WTC11 (cell line): ENCODE data around the gene ACACA. TPM values are rescaled to one million over a fixed set of nuclear protein-coding genes. Genes with fewer than 3 reads are reported as not detected.

Source experiments
- ATAC-seq: fragments of 200-7000 bp; cut with Tn5 transposase; 2 replicates; pipeline ENCODE4 v1.10.0; 2021; ENCODE audit warnings: mild to moderate bottlenecking, moderate library complexity
- CTCF ChIA-PET: fragments of 300-600 bp; sonication (Branson Sonifier 250); formaldehyde crosslinking; loops from one replicate; lab custom pipeline; 2021; ENCODE audit warnings: antibody characterized with exemption; lab: Charles Lee
- POLR2A ChIA-PET: fragments of 350-600 bp; sonication (Branson Sonifier 250); formaldehyde crosslinking; loops from one replicate; lab custom pipeline; 2021; ENCODE audit warnings: antibody characterized with exemption; lab: Charles Lee
- DNase-seq: peaks from one replicate; pipeline ENCODE4 v3.0.0; 2021; ENCODE audit warnings: low spot score
- H3K27ac Mint-ChIP-seq: 2 replicates; pipeline ENCODE4 v1.8.0; 2021; ENCODE audit warnings: mixed read lengths
- H3K27me3 Mint-ChIP-seq: 2 replicates; pipeline ENCODE4 v1.8.0; 2021; ENCODE audit warnings: low read depth, mild to moderate bottlenecking, moderate library complexity, mixed read lengths
- H3K36me3 Mint-ChIP-seq: 2 replicates; pipeline ENCODE4 v1.8.0; 2021; ENCODE audit warnings: mixed read lengths
- H3K4me1 Mint-ChIP-seq: 2 replicates; pipeline ENCODE4 v1.8.0; 2022; ENCODE audit warnings: mixed read lengths
- H3K4me3 Mint-ChIP-seq: 2 replicates; pipeline ENCODE4 v1.8.0; 2021; ENCODE audit warnings: mild to moderate bottlenecking, moderate library complexity, mixed read lengths
- H3K9me3 Mint-ChIP-seq: 2 replicates; pipeline ENCODE4 v1.8.0; 2021; ENCODE audit warnings: mixed read lengths
- ARID4B ChIP-seq: sonication (generic); formaldehyde crosslinking; IDR thresholded peaks from 2 replicates; pipeline ENCODE4 v1.8.0; 2023; ENCODE audit warnings: missing genetic modification reagents, mild to moderate bottlenecking, borderline replicate concordance
- ATF1 ChIP-seq: sonication (generic); formaldehyde crosslinking; IDR thresholded peaks from 2 replicates; pipeline ENCODE4 v1.8.1; 2023; ENCODE audit warnings: mild to moderate bottlenecking, moderate library complexity, missing genetic modification reagents
- ATF2 ChIP-seq: sonication (generic); formaldehyde crosslinking; IDR thresholded peaks from 2 replicates; pipeline ENCODE4 v1.8.1; 2022; ENCODE audit warnings: low read depth, missing genetic modification reagents, borderline replicate concordance
- ATF3 ChIP-seq: sonication (generic); formaldehyde crosslinking; conservative IDR thresholded peaks from 2 replicates; pipeline ENCODE4 v1.8.1; 2022; ENCODE audit warnings: mild to moderate bottlenecking, missing genetic modification reagents
- CDX4 ChIP-seq: fragments of 250-450 bp; sonication (Bioruptor Pico); IDR thresholded peaks from 2 replicates; pipeline ENCODE4 v1.9.0; 2021; ENCODE audit warnings: moderate library complexity, mild to moderate bottlenecking, inconsistent platforms, borderline replicate concordance
- CREB1 ChIP-seq: sonication (generic); formaldehyde crosslinking; IDR thresholded peaks from 2 replicates; pipeline ENCODE4 v1.8.0; 2023; ENCODE audit warnings: mild to moderate bottlenecking, missing genetic modification reagents
- E2F4 ChIP-seq: sonication (generic); formaldehyde crosslinking; IDR thresholded peaks from 2 replicates; pipeline ENCODE4 v1.8.1; 2022; ENCODE audit warnings: low read depth, mild to moderate bottlenecking, moderate library complexity, missing genetic modification reagents, borderline replicate concordance
- E2F5 ChIP-seq: sonication (generic); formaldehyde crosslinking; IDR thresholded peaks from 2 replicates; pipeline ENCODE4 v1.8.1; 2022; ENCODE audit warnings: mild to moderate bottlenecking, moderate library complexity, missing genetic modification reagents
- GRHL2 ChIP-seq: fragments of 250-450 bp; sonication (Bioruptor Pico); IDR thresholded peaks from 2 replicates; pipeline ENCODE4 v1.8.0; 2022; ENCODE audit warnings: mild to moderate bottlenecking, moderate library complexity; ENCODE audit not compliant: insufficient replicate concordance, severe bottlenecking
- IRF2 ChIP-seq: sonication (generic); formaldehyde crosslinking; IDR thresholded peaks from 2 replicates; pipeline ENCODE4 v1.8.0; 2022; ENCODE audit warnings: low read depth, missing genetic modification reagents, borderline replicate concordance
- JUN ChIP-seq: sonication (generic); formaldehyde crosslinking; IDR thresholded peaks from 2 replicates; pipeline ENCODE4 v1.8.0; 2023; ENCODE audit warnings: mild to moderate bottlenecking, missing genetic modification reagents
- KAT7 ChIP-seq: sonication (generic); formaldehyde crosslinking; IDR thresholded peaks from 2 replicates; pipeline ENCODE4 v1.8.1; 2023; ENCODE audit warnings: missing genetic modification reagents, mild to moderate bottlenecking, borderline replicate concordance
- MAX ChIP-seq: sonication (generic); formaldehyde crosslinking; IDR thresholded peaks from 2 replicates; pipeline ENCODE4 v1.8.0; 2022; ENCODE audit warnings: mild to moderate bottlenecking, missing genetic modification reagents
- NFE2L1 ChIP-seq: sonication (generic); formaldehyde crosslinking; IDR thresholded peaks from 2 replicates; pipeline ENCODE4 v1.8.1; 2023; ENCODE audit warnings: missing genetic modification reagents
- NFYB ChIP-seq: sonication (generic); formaldehyde crosslinking; conservative IDR thresholded peaks from 2 replicates; pipeline ENCODE4 v1.8.0; 2022; ENCODE audit warnings: low read depth, missing genetic modification reagents
- NR3C1 ChIP-seq: sonication (generic); formaldehyde crosslinking; conservative IDR thresholded peaks from 2 replicates; pipeline ENCODE4 v1.8.1; 2023; ENCODE audit warnings: low read depth, mild to moderate bottlenecking, missing genetic modification reagents
- OVOL2 ChIP-seq: fragments of 250-450 bp; sonication (Bioruptor Pico); IDR thresholded peaks from 2 replicates; pipeline ENCODE4 v1.9.0; 2021; ENCODE audit warnings: mild to moderate bottlenecking, borderline replicate concordance
- RORB ChIP-seq: fragments of 250-450 bp; sonication (Bioruptor Pico); IDR thresholded peaks from 2 replicates; pipeline ENCODE4 v1.9.0; 2021; ENCODE audit warnings: mild to moderate bottlenecking
- SMAD3 ChIP-seq: sonication (generic); formaldehyde crosslinking; IDR thresholded peaks from 2 replicates; pipeline ENCODE4 v1.8.0; 2022; ENCODE audit warnings: missing genetic modification reagents, mild to moderate bottlenecking, borderline replicate concordance
- TCF7 ChIP-seq: sonication (generic); formaldehyde crosslinking; IDR thresholded peaks from 2 replicates; pipeline ENCODE4 v1.8.0; 2022; ENCODE audit warnings: mild to moderate bottlenecking, low read depth, missing genetic modification reagents, moderate library complexity
- TP53 ChIP-seq: sonication (generic); formaldehyde crosslinking; IDR thresholded peaks from 2 replicates; pipeline ENCODE4 v1.8.1; 2023; ENCODE audit warnings: mild to moderate bottlenecking, missing genetic modification reagents
- ZNF121 ChIP-seq: sonication (generic); formaldehyde crosslinking; IDR thresholded peaks from 2 replicates; pipeline ENCODE4 v1.8.0; 2023; ENCODE audit warnings: missing genetic modification reagents
- ZNF138 ChIP-seq: sonication (generic); formaldehyde crosslinking; conservative IDR thresholded peaks from 2 replicates; pipeline ENCODE4 v1.8.1; 2022; ENCODE audit warnings: mild to moderate bottlenecking, moderate library complexity, missing genetic modification reagents
- ZNF671 ChIP-seq: fragments of 250-450 bp; sonication (Bioruptor Pico); IDR thresholded peaks from 2 replicates; pipeline ENCODE4 v1.8.0; 2021; ENCODE audit warnings: mild to moderate bottlenecking
- total RNA-seq: library from RNA; stranded (reverse); gene quantifications from 3 replicates; pipeline ENCODE4 v1.2.3, GENCODE V29; 2021

The ACACA gene
- total RNA-seq, 1 experiment from 2014 or later: 167 TPM

- TF ChIP-seq ATF2 (CRISPR knock-in tag): no peak
- TF ChIP-seq ZNF138: no peak
- TF ChIP-seq E2F5 (CRISPR knock-in tag): no peak
- TF ChIP-seq ATF3 (CRISPR knock-in tag): no peak
- TF ChIP-seq RORB: no peak
- TF ChIP-seq JUN (CRISPR knock-in tag): no peak
- no peak for TF ChIP-seq NFYB (CRISPR knock-in tag)
- TF ChIP-seq ZNF671: no peak
- TF ChIP-seq NFE2L1 (CRISPR knock-in tag): no peak
- no peak for TF ChIP-seq ATF1 (CRISPR knock-in tag)
These were observed 310.6 kb downstream of the ACACA start (continued) for GRCh38 chr17:37096071-37096470.

GRCh38 chr17:37094391-37094790, 312.2 kb downstream of the ACACA start:
- TF ChIP-seq IRF2: no peak
- TF ChIP-seq TP53 (CRISPR knock-in tag): no peak
- no peak for TF ChIP-seq KAT7 (CRISPR knock-in tag)
- TF ChIP-seq SMAD3 (CRISPR knock-in tag): no peak
- no peak for TF ChIP-seq CDX4 (CRISPR knock-in tag)
- no peak for TF ChIP-seq ARID4B (CRISPR knock-in tag)
- no peak for TF ChIP-seq ZNF671
- TF ChIP-seq ZNF138: no peak
- TF ChIP-seq MAX (CRISPR knock-in tag): no peak
- TF ChIP-seq GRHL2: no peak
- no peak for TF ChIP-seq ZNF121 (CRISPR knock-in tag)
- TF ChIP-seq CREB1: no peak
- no peak for TF ChIP-seq NFYB (CRISPR knock-in tag)
- no peak for TF ChIP-seq TCF7 (CRISPR knock-in tag)
- no peak for TF ChIP-seq NR3C1 (CRISPR knock-in tag)
- no peak for TF ChIP-seq E2F4 (CRISPR knock-in tag)
- no peak for TF ChIP-seq OVOL2 (CRISPR knock-in tag)
- Mint-ChIP-seq H3K4me3 (no peak overlapping the region), H3K27me3 (no peaks in the 10 kb centered on the region), H3K36me3 (peaks cover 53% of the 10 kb centered on the region), H3K9me3 (no peaks in the 10 kb centered on the region), H3K4me1 (peaks cover 16% of the 10 kb centered on the region), H3K27ac (peak overlapping the region; percentile 61; the same call in 1 of the 2 replicates)
- POLR2A ChIA-PET: no interaction called here
- ATAC-seq (no peak), DNase-seq (no peak)
- CTCF ChIA-PET: no interaction called here
